GM18502 (cell line): ENCODE data around the gene KPNA3.

Source experiments
- ATAC-seq: cut with Tn5 transposase; IDR thresholded peaks from one replicate; pipeline ENCODE4 v1.9.1; 2021; ENCODE audit warnings: mild to moderate bottlenecking; ENCODE audit not compliant: unreplicated experiment, poor library complexity

The KPNA3 gene

DNA sequence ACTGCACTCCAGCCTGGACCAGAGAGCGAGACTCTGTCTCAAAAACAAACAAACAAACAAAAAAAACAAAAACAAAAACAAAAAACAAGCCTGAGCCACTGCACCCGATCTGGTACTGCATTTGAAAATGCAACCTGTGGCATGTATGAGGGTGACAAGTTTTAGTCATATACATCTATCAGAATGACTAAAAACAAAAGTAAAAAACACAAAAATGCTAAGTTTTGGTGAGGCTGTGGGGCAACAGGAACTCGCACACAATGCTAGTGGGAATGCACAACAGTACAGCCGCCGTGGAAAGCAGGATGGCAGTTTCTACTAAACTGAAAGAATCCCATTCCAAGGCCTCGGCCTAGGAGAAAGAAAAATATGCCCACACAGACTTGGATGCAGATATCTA lies 109.0 kb downstream of the KPNA3 start:
- peak; percentile 79 for ATAC-seq

DNA sequence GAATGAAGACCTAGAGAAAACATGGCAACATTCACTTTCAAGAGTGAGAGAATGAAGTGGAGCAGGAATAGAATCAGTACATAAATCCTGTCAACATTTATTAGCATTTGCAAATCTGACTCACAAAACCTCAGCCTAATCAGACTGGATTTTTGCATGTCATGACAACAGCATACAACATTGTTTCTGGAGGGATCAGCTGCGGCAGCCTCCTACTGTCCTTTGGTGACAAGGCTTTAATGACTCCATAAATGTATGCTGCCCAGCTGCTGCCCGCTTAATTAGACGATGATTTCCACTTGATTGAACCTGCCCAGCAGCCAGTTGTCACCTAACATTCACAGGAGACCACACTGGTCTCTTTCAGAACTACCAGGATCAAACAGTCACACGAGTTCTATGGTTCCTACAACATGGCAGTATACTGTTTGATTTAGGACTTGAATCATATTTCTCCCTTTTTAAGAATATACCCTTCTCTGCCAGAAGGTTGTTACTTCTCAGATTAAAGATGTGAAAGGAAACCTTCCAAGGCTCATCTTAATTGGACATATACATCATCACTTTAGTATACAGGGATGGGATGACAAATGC lies 110.5 kb downstream of the KPNA3 start:
- ATAC-seq, result no peak

DNA sequence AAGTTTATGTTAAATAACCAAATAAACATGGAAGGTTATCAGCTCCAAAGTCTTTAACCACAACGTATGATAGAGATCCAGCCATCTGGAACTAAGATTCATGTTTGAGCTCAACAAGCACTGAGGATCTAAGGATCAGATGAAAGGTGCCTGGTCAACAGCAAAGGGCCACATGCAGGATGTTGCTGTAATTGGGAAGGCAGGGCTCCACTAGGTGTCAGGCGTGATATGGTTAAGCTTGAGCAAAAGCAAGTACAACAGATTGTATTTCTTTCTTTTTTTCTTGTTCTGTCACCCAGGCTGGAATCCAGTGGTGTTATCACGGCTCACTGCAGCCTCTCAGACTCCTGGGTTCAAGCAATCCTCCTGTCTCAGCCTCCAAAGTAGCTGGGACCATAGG lies 113.2 kb downstream of the KPNA3 start:
- ATAC-seq, result no peak

GRCh38 chr13:49678191-49678914 lies 114.1 kb downstream of the KPNA3 start:
- no peak for ATAC-seq

GRCh38 chr13:49676581-49677298 lies 115.7 kb downstream of the KPNA3 start:
- no peak for ATAC-seq

DNA sequence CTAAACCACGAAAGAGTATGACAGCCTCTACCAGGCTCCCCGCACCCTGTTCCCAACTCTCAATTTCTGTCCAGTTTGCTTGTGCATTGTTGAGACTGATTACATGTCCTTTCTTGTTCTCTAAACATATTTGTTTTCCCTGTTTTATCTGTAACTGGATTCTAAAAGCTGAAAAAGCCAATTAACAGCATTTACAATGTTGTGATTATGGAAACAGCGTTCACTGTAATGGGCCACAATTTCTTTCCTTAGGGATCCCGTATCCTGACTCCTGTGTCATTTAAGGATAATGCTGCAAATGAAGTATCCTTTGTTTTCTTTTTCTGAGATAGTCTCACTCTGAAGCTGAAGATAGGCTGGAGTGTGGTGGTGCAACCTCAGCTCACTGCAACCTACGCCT lies 121.7 kb downstream of the KPNA3 start:
- ATAC-seq, result no peak

DNA sequence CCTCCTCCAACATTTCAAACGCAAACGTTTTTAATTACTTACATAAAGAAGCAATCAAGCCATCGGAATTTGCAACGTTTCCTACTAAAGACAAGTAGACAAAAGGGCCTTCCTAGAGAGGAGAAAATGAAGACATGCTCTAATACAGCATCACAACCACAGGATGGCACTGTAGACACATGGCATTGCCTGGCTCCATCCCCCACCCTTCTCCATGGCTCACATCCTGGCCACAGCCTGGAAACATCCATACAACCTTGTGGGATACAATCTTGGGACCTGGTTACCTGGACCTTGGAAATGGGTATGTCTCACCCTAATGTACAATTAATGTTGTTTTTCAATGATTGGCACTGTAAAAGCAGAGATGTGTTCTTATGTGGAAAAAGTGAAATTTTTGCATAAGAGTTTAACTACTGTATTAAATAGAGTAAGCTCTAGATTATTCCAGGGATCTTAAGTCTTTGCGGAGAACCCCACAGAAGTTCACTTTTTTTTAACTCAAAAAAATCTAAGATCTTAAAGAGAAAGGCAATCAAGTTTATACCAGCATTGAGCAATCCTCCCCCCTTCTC lies 122.7 kb downstream of the KPNA3 start:
- ATAC-seq, result peak; percentile 61

- ATAC-seq, result no peak
Observed at GRCh38 chr13:49667773-49668172, 124.7 kb downstream of the KPNA3 start.

DNA sequence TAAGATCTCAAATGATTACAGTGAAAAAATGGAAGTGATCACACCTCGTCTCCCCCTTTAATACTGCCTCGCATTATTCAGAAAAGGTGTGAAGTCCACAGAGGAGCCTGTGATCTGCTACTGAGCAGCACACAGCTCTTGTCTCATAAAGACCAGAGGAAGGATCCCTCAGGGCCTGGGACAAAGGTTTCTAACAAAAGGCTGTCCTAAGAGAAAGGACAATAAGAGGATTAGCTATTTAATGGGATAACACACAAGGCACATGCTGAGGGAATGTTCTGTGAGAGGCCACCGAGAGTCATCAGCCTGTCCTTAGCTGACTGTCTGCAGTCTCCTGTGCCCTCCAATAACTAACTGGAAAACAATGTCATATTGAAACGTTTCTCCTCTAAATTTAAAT lies 127.9 kb downstream of the KPNA3 start:
- no peak for ATAC-seq

DNA sequence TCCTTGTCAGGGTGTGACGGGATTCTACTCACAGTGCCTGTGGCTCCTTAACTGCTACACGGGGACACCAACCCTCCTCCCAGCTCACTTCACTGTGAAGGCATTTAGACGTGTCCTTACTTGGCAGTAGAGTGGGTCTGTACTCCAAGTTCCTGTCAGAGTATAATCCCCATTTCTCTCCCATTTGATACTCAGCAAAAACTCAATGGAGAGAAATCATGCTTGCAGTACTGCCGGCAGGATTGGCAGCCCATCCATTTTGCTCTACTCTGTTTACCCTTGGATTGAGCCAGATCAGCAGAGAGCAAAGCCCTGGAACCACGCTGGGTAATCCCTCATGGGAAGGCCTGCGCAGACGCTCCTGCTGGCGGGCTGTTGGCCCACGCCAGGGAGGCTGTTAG lies 135.2 kb downstream of the KPNA3 start:
- ATAC-seq, result no peak

DNA sequence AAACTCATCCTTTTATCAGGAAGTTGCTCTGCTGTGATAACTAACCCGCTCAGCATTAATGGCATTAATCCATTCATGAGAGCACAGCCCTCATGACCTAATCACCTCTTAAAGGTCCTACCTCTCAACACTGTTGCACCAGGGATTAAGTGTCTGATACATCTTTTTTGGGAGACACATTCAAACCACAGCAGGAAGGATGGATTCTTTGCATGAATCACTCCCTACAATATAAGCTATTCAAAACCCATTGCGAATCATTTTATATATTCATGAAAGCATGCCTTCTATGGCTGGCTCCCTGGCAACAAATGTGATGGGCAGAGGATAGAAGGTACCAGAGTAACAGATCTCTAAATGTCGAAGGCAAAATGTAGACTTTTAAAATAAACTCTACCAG lies 136.6 kb downstream of the KPNA3 start:
- ATAC-seq, result no peak

- ATAC-seq, result no peak
Observed at GRCh38 chr13:49654011-49654410, 138.5 kb downstream of the KPNA3 start.

DNA sequence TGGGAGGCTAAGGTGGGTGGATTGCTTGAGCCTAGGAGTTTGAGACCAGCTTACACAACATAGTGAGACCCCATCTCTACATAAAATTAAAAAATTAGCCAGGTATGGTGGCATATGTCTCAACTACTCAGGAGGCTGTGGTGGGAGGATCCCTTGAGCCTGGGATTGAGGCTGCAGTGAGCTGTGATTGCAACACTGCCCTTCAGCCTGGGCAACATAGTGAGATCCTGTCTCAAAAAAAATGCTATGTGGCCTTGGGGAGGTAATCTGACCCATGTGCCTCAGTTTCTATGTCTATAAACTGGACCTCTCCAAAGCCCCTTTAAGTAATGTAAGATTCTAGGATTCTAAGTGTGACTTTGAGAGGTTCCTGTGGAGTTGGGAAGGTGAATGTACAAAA lies 139.0 kb downstream of the KPNA3 start:
- no peak for ATAC-seq

DNA sequence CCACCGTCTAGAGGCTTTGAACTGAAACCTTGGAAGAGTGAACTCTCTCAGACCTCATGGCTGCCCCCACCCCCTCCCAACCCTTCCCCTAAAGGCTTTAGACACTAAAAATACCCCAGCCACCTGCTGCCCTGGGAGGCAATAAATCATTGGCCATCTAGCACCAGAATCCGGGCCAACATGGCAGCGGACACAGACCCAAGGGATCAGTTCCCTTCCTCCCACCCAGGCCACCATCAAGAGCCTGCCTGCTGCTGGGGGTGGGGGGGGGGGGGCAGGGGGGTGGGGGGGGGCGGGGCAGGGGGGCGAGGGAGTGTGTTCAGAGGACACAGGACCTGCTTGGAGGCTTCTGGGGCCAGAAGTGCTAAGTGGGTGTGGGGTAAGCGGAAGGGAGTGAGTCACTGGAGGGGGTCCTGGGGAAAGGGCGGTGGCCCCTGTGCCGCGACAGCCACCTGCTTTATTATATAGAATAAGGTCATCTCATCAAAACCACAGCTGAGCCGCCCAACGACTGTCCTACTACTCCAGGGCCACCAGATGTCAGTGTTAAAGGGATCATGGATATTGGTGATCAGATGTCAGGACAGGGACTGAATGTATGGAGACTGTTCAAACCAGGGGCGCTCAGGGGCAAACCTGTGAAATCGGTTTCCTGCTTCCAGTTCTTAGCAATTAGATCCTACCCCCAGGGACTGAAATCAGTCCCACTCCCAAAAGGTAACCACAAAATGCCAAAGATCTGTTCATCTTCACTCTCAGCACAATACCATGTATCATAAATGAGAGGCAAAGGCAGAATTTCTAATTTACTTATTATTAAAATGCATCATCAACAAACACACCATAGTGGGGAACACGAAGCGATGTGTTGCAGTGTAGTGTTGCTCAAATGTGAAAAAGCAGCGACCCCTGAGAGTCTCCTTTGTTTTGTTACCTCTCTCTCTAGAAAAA lies 139.9 kb downstream of the KPNA3 start:
- peak; percentile 46 for ATAC-seq

DNA sequence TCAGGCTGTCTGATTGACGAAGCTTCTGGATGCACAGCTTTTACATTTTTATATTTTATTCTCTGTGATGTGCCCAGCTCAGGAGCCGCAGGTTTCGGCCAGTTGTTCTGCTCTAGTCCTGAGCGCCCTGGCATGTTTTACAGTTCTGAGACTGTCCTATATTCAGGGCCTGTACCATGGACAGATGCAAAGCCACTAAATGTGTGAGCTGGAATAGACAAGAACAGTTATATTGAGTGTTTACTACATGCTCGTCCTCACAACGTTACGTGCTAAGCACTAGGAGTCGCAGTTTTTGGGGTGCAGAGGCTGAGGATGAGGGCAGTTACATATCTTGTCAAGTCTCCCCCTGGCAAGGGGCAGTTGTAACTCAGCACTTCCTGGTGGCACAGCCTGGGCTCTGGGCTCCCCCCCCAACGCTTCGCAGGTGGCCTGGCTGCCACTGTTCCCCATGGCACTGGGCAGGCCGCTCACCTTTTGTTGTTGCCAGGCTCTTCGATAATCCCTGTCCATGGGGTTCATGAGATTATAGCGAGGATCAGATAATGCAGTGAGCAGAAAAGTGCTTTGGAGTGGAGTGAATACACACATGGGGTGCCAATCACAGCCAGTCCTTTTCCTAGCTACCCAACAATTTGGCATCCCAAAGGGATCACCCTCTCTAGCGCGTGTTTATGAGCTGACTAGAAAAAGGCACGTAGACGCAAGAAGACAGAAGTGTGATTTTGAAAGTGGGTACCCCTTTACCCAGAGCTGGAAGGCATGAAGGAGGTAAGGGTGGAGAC lies 140.7 kb downstream of the KPNA3 start:
- ATAC-seq, result no peak

DNA sequence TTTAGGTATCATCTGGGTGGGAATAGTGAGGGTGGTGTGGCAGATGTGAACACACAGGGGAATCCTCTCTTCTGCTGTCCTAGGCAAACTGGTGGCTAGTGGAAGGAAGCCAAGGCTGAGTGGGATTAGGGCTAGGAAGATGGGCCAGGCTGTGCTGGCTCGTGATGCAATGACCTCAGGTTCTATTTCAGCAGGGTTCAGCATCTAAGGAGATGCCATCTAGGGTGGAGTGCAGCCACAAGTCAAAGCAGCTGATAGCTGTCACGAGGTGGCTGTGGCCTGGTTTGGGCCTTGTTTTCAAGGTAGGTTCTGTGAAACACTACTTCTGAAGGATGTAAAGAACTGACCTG lies 142.5 kb downstream of the KPNA3 start:
- ATAC-seq, result no peak
